ENCODE data around the gene TMED1.

- TF ChIP-seq CTCF (IDR thresholded peaks at IDR 0.05) (no peak), EZH2 (IDR thresholded peaks at IDR 0.05) (no peak), EZH2phosphoT487 (IDR thresholded peaks at IDR 0.05) (no peak)
These were observed 51.8 kb downstream of the TMED1 start for GRCh38 chr19:10784257-10784656.
